NCI-H2171 treated with DMSO at 0.1 percent for 48 hours (cell line): ENCODE measurements around the gene PARD3B.

Source experiments
- DNase-seq: peaks from one replicate; lab custom pipeline; 2025; lab: John Stamatoyannopoulos, UW

Gene PARD3B

DNA sequence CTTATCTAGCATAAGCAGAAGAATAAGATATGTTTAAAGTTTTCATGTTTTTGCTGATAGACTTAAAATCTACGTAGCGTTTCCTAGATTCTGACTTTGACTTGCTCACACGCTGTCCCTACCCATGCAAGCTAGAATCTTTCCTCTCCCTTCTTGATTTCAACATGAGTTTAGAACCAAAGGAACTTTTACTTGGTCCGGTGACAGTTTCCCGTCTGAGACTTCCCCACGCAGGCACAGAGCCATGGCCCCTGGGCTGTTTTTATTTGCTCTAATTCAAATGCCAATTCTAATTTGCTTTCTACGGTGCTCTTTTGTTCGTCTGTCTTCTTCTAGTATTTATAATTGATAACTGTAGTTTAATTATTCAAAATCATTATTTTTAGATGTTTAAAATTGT is 467.7 kb downstream of the PARD3B start:
- DNase-seq, result no peak

- DNase-seq, result no peak
These were observed 468.3 kb downstream of the PARD3B start for GRCh38 chr2:205013586-205013985.

GRCh38 chr2:205014201-205014600 is 468.9 kb downstream of the PARD3B start:
- no peak for DNase-seq

- peak; percentile 63 for DNase-seq
These were observed 472.1 kb downstream of the PARD3B start for GRCh38 chr2:205017381-205017780.

DNA sequence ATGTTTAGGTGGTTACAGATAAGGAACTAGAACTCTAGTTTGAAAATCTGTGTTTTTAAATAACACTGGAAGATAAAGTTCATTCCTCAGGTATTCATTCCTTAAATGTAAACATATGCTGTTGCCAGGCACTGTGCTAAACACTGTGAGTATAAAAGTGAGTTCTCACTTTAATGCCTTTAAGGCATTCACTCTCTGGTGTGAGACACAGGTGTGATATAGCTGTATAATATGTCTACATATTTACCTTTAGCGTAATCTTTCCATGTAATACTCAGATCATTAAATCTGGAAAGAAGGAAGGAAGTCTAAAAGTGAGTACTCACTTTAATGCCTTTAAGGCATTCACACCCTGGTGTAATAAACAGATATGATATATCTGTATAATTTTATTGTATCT is 472.6 kb downstream of the PARD3B start:
- no peak for DNase-seq

- DNase-seq, result peak; percentile 93
These were observed 475.4 kb downstream of the PARD3B start for GRCh38 chr2:205020673-205021072.

DNA sequence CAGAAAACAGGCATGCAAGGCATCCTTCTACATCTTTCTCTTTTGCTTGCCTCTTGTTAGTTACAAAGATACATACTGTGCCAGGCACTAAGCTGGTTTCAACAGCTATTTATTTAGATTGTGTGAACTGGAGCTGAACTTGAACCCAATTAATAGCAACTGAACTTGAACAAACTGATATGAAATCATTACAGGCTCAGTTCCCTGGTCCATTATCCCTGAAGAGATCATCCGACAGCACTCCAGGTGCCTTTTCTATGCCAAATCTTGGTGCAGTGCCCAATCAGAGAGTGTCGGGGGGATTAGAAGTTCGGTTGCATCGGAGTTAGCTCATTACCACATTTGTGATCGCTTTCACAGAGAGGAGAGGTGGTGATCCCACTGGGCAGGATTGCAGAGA is 477.6 kb downstream of the PARD3B start:
- DNase-seq, result peak; percentile 97

DNA sequence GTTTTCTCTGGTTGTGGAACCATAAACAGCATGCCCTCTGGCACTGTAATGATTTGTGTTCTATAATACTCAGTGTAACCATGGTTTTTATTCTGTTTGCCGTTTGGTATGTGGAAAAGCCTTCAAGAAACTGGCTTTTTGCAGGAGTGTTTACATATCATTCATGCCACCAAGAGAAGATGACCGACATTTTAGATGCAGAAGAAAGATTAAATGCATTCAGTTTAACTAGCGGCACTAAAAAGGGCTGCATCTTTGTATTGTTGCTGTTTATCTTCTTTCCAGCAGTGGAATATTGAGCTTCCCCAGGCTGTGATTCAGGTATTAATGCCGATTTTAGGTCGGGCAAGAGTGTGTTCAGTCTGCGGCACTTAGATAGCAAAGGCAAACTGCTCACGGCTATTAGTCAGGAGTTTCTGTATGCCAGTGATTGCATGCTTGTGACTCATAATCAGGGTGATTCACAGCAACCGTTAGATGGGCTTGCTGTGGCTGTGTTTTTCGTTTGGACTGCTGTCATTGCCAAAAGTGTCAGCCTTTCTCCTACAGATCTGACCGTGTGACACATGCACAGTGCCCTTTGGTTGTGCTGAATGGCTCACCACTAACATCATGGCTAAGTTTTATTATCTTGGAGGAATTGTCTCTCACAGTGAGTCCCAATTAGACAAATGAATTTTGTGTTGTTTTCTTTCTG is 479.7 kb downstream of the PARD3B start:
- DNase-seq, result no peak

- DNase-seq, result no peak
These were observed 480.4 kb downstream of the PARD3B start for GRCh38 chr2:205025580-205026240.

GRCh38 chr2:205030695-205031094 is 485.4 kb downstream of the PARD3B start:
- DNase-seq, result no peak

GRCh38 chr2:205032093-205032551 is 486.8 kb downstream of the PARD3B start:
- peak; percentile 67 for DNase-seq

GRCh38 chr2:205033431-205033830 is 488.2 kb downstream of the PARD3B start:
- no peak for DNase-seq

GRCh38 chr2:205034034-205034433 is 488.8 kb downstream of the PARD3B start:
- DNase-seq, result peak; percentile 39

- DNase-seq, result no peak
These were observed 495.0 kb downstream of the PARD3B start for GRCh38 chr2:205040323-205040722.

GRCh38 chr2:205041472-205042130 is 496.3 kb downstream of the PARD3B start:
- DNase-seq, result peak; percentile 17

DNA sequence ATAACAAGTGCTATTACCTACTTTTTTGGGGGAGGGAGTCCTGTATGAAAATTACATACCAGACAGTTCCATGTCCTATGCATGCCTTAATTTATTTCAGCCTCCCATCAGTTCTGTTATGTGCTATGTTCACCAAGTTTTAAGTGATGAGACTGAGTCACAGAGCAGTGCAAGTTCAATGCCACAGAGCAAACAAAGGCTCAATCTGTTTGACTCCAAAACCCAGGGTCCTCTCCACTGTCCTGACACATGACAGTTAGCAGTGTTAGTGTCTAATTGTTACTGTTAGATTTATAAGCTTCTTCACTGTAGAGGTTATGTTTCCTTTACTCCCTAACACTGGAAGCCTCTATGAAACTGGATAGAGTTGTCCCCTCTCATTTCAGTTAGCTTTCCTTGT is 498.0 kb downstream of the PARD3B start:
- no peak for DNase-seq

DNA sequence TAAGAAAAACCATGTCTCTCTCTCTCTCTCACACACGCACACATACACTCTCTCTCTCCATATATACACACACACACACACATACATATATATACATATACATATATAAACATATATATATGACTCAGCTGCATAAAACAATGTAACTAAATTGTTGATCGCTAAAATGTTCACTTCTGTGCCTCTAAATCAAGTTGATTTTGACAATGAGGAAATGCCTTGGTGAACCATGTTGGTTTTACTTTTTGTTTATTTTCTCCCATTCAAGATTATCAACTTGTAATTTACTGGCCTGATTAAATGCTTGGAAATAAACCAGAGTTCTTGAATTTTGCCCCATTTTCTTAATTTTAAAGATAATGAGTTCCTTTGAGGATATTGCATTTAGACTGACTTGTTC is 500.4 kb downstream of the PARD3B start:
- no peak for DNase-seq

DNA sequence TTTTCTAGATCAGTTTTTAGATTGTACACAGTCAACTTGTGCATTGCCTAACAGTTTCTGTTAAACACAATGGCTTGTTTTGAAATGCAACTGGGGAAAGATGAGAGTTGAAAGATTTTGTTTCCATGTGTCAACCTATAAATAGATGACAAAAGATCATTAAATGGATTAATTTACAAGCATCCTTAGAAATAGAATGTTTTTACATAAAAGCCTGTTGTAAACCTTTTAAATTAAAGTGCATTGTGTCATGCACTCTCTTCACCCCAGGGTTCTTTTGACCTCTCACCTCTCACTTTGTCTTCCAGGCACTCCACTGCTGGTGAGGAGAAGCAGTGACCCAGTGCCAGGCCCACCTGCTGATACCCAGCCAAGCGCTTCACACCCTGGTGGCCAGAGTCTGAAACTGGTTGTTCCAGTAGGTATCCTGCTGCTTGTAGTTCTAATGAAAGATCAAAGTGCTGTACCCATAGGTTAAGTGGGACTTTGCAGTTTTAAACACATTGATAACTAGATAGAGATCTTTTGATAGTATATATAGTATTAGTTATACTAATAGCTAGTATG is 502.1 kb downstream of the PARD3B start:
- no peak for DNase-seq

DNA sequence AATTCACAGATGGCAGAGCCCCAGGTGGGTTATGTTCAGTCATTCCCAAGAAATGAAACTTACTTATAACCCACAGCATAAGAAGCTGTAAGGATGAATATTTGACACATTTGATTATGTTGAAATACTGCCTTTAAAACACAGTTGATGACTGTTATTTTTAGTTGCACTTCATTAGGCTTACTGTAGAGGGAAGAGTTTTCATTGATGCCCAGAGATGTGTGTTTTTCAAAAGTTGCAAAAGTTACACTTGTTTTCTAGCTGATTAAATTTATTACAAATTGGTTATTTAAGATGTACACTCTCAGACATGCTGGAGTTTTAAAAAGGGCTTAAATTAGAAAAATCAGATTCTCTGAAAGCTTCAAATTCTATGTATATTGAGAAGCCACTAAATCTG is 506.1 kb downstream of the PARD3B start:
- DNase-seq, result peak; percentile 31

GRCh38 chr2:205052781-205053180 is 507.5 kb downstream of the PARD3B start:
- DNase-seq, result peak; percentile 20

DNA sequence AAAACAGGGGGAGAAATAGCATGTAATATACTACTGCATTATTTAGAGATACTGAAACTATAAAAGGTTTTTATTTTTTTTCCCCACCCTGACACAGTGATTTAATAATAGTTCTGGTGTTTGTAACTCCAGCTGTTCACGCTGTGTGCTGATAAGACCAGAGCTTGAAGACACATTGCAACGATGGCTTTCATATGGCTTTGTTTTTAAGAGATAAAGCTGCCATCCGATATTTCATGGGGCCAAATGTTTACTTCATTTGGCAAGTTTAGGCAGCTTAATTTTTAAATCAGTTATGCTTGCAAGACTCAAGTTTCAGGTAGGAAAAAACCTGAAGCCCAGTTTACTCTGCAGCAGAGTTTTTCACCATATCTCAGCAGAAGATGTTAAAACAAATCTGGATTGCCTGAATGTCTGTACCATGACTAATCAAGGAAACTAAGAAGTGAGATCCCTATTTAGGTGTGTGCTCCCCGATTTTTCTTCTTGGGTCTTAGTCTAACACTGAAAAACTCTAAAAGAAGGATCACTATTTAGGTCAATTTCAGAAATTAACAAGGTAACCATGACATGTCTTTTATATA is 508.6 kb downstream of the PARD3B start:
- peak; percentile 97 for DNase-seq

GRCh38 chr2:205054789-205055188 is 509.5 kb downstream of the PARD3B start:
- DNase-seq, result peak; percentile 46
